Endothelial cell of umbilical vein (primary cell): ENCODE measurements around the gene CYB5A. TPM values are rescaled to one million over a fixed set of nuclear protein-coding genes. Genes with fewer than 3 reads are reported as not detected.
"Not testable (repeated sequence)": the region's sequence is repeated elsewhere in the genome, so short reads cannot be mapped to it uniquely, and the experiment has no call there.

Source experiments
- BruUV-seq: library from RNA; stranded (reverse); fragments of 400-500 nt; replicated peaks from 2 replicates; lab custom pipeline; 2021; lab: Mats Ljungman, UMichigan
- CTCF ChIA-PET: fragments of 300-600, 350-600 bp; sonication (Branson Sonifier 250); formaldehyde crosslinking; loops from one replicate; lab custom pipeline; 2021; ENCODE audit warnings: antibody characterized with exemption, inconsistent platforms; lab: Charles Lee
- POLR2A ChIA-PET: fragments of 300-600, 350-600 bp; sonication (Branson Sonifier 250); formaldehyde crosslinking; loops from one replicate; lab custom pipeline; 2021; ENCODE audit warnings: antibody characterized with exemption, inconsistent platforms; lab: Charles Lee
- DNase-seq: peaks from one replicate; pipeline ENCODE4 v3.0.0-alpha.2; 2011; ENCODE audit warnings: low read depth, low spot score
- FAIRE-seq: peaks from 2 replicates; lab custom pipeline; 2011; peaks lifted over from hg19 to GRCh38; lab: Jason Lieb, UNC
- H2AFZ ChIP-seq: 2 replicates; pipeline ENCODE4 v1.6.0; 2012; ENCODE audit warnings: low read depth, low read length, control low read depth, inconsistent platforms
- H3K27ac ChIP-seq: 2 replicates; pipeline ENCODE4 v1.5.1; 2011; ENCODE audit warnings: low read depth, mild to moderate bottlenecking, control low read depth, low read length, moderate library complexity; ENCODE audit not compliant: insufficient read depth
- H3K27me3 ChIP-seq, 2 experiments: 2 replicates each; pipeline versions ENCODE4 v1.6.0 to v1.6.1; 2011; ENCODE audit warnings: low read length in 2 of 2, mixed read lengths in 1 of 2; ENCODE audit not compliant: control insufficient read depth in 2 of 2, insufficient read depth in 2 of 2
- H3K36me3 ChIP-seq, 2 experiments: 2 replicates in 1 of 2; 3 replicates in 1 of 2; pipeline ENCODE4 v1.5.1; 2011; ENCODE audit warnings: low read length in 2 of 2, mild to moderate bottlenecking in 1 of 2, moderate library complexity in 1 of 2; ENCODE audit not compliant: control insufficient read depth in 2 of 2, insufficient read depth in 2 of 2; ENCODE audit errors: extremely low read depth in 1 of 2
- H3K4me1 ChIP-seq: 3 replicates; pipeline ENCODE4 v1.5.1; 2011; ENCODE audit warnings: mild to moderate bottlenecking, low read length; ENCODE audit not compliant: control insufficient read depth, insufficient read depth; ENCODE audit errors: extremely low read depth
- H3K4me2 ChIP-seq: 2 replicates; pipeline ENCODE4 v1.6.1; 2011; ENCODE audit warnings: low read length, control low read depth, mixed read lengths; ENCODE audit not compliant: insufficient read depth
- H3K4me3 ChIP-seq, 3 experiments: fragments of 200-600 bp in 1 of 3; sonication (generic), shearing (Covaris generic) in 1 of 3; replicated peaks in 1 of 3; 2 replicates each; pipeline ENCODE4 v1.5.1; 2011 to 2016; ENCODE audit warnings: control low read depth in 3 of 3, low read length in 3 of 3, mild to moderate bottlenecking in 2 of 3, inconsistent platforms in 1 of 3, low read depth in 1 of 3, moderate library complexity in 1 of 3; ENCODE audit not compliant: insufficient read depth in 1 of 3
- H3K79me2 ChIP-seq: 2 replicates; pipeline ENCODE4 v1.6.0; 2012; ENCODE audit warnings: low read length, inconsistent platforms; ENCODE audit not compliant: control insufficient read depth, insufficient read depth
- H3K9ac ChIP-seq: replicated peaks from 2 replicates; pipeline ENCODE3; 2011; ENCODE audit warnings: low read length, control low read depth; ENCODE audit not compliant: insufficient read depth; ENCODE audit errors: extremely low read depth
- H3K9me1 ChIP-seq: replicated peaks from 3 replicates; pipeline ENCODE4 v1.6.0; 2011; ENCODE audit warnings: mild to moderate bottlenecking, low read length; ENCODE audit not compliant: control insufficient read depth, insufficient read depth; ENCODE audit errors: extremely low read depth
- H3K9me3 ChIP-seq: replicated peaks from 2 replicates; pipeline ENCODE4 v1.5.1; 2012; ENCODE audit warnings: low read length, inconsistent platforms; ENCODE audit not compliant: control insufficient read depth, insufficient read depth
- H4K20me1 ChIP-seq: replicated peaks from 2 replicates; pipeline ENCODE3; 2011; ENCODE audit warnings: mild to moderate bottlenecking, low read length; ENCODE audit not compliant: control insufficient read depth, insufficient read depth; ENCODE audit errors: extremely low read depth
- CTCF ChIP-seq, 2 donors: IDR thresholded peaks; 1 replicate in 1 of 2; 2 replicates in 1 of 2; pipeline ENCODE4 v1.5.1; 2011; ENCODE audit warnings: low read length in 2 of 2, mild to moderate bottlenecking in 2 of 2, moderate library complexity in 2 of 2, control low read depth in 1 of 2, inconsistent platforms in 1 of 2, low read depth in 1 of 2; ENCODE audit not compliant: insufficient read depth in 1 of 2; ENCODE audit errors: extremely low read depth in 1 of 2
- EZH2 ChIP-seq: IDR thresholded peaks from 2 replicates; pipeline ENCODE4 v1.6.1; 2012; ENCODE audit warnings: borderline replicate concordance, low read depth, mild to moderate bottlenecking, moderate library complexity, low read length, inconsistent platforms; ENCODE audit not compliant: severe bottlenecking
- FOS ChIP-seq: IDR thresholded peaks from 2 replicates; pipeline ENCODE4 v1.6.1; 2011; ENCODE audit warnings: mild to moderate bottlenecking, low read length, moderate library complexity, borderline replicate concordance; ENCODE audit not compliant: insufficient read depth
- GATA2 ChIP-seq: IDR thresholded peaks from 2 replicates; pipeline ENCODE4 v1.7.0; 2011; ENCODE audit warnings: low read depth, mild to moderate bottlenecking, moderate library complexity, mixed read lengths, low read length; ENCODE audit not compliant: insufficient read length, insufficient read depth
- JUN ChIP-seq: IDR thresholded peaks from 2 replicates; pipeline ENCODE4 v1.6.1; 2011; ENCODE audit warnings: borderline replicate concordance, low read depth; ENCODE audit not compliant: insufficient read length, insufficient read depth
- MAX ChIP-seq: IDR thresholded peaks from 2 replicates; pipeline ENCODE4 v1.6.1; 2011; ENCODE audit not compliant: insufficient read depth, insufficient read length
- MYC ChIP-seq: IDR thresholded peaks from one replicate; pipeline ENCODE4 v1.6.1; 2011; ENCODE audit warnings: mild to moderate bottlenecking, low read depth, low read length
- POLR2AphosphoS5 ChIP-seq: IDR thresholded peaks from 2 replicates; pipeline ENCODE4 v1.6.1; 2012; ENCODE audit warnings: low read depth, mild to moderate bottlenecking, control low read depth, low read length, moderate library complexity; ENCODE audit not compliant: insufficient read depth
- dilution Hi-C: fragments of 300-500 bp; cut with MboI; formaldehyde crosslinking; loops from one replicate; pipeline ENCODE4 v1.15.0; 2019; ENCODE audit warnings: low sequenced_read_pairs; ENCODE audit not compliant: extremely low pct_ligation_motif_present
- intact Hi-C: fragments of 100-400 bp; cut with micrococcal nuclease; formaldehyde crosslinking; loops from one replicate; pipeline ENCODE4 v1.10.0; 2022
- polyA plus RNA-seq, 4 experiments: library from polyadenylated mRNA; depleted of rRNA in 3 of 4; stranded (reverse) in 3 of 4; unstranded in 1 of 4; fragments of >200 nt; gene quantifications; 2 replicates each; pipeline versions ENCODE4 v1.2.1 to v1.2.3, GENCODE V29; 2011 to 2012; ENCODE audit warnings: missing spikeins in 1 of 4
- total RNA-seq: library from RNA; stranded (reverse); gene quantifications from 2 replicates; pipeline ENCODE4 v1.2.3, GENCODE V29; 2021

Gene CYB5A
- total and polyA plus RNA-seq, 2 donors (not counting 3 experiments of a cell fraction or from before 2014, with no cell fraction given): 24.9 to 74.0 TPM

- Histone ChIP-seq H3K9ac (no peak overlapping the region), H3K79me2 (no peaks in the 10 kb centered on the region), H3K27ac (no peak overlapping the region), H3K4me2 (no peak overlapping the region), H2AFZ (no peak overlapping the region), H3K36me3 (no peaks in the 10 kb centered on the region), H3K27me3 (peaks cover 0 to 2% of the 10 kb centered on the region in 2 experiments), H3K9me1 (no peaks in the 10 kb centered on the region), H3K9me3 (no peaks in the 10 kb centered on the region), H4K20me1 (no peaks in the 10 kb centered on the region), H3K4me3 (no peak overlapping the region), H3K4me1 (peaks cover 6% of the 10 kb centered on the region)
- dilution Hi-C loops: no loop called here
- DNase-seq (no peak), FAIRE-seq (no peak)
- TF ChIP-seq EZH2 (no peak), GATA2 (no peak), POLR2AphosphoS5 (no peak), JUN (no peak), MAX (no peak), FOS (no peak), MYC (no peak), CTCF (IDR thresholded peaks at IDR 0.05; ENCODE audit: extremely low read depth in 1 of 2, insufficient read depth in 1 of 2, low read depth in 1 of 2, low read length in 2 of 2) (no peak)
- ChIA-PET POLR2A (no interaction called here), CTCF (no interaction called here)
- BruUV-seq: no TSS peak
- intact Hi-C loops: loop anchor here (5.0 kb wide), 1 partner anchor 97 kb away; no protein-coding TSS in a partner anchor
Measured at GRCh38 chr18:74294526-74294925, 2.8 kb upstream of the CYB5A start.

GRCh38 chr18:74292982-74293381 lies 1.2 kb upstream of the CYB5A start:
- DNase-seq, H3K4me3 ChIP-seq, H3K79me2 ChIP-seq, dilution Hi-C loops, FAIRE-seq, H3K9me1 ChIP-seq, H3K9me3 ChIP-seq, H3K9ac ChIP-seq, BruUV-seq, H4K20me1 ChIP-seq, H3K4me1 ChIP-seq, H3K36me3 ChIP-seq, H3K27ac ChIP-seq, POLR2A ChIA-PET, H3K4me2 ChIP-seq, H3K27me3 ChIP-seq: not testable (repeated sequence)
- intact Hi-C loops: loop anchor here (1.0 to 5.0 kb wide), 5 partner anchors 34 to 304 kb away; partner anchors contain the start of genes CNDP2, FBXO15 and ZNF407
- H2AFZ ChIP-seq: peak overlapping the region; percentile 14
- CTCF ChIA-PET: interaction anchor here (1.6 kb wide), 1 partner anchor 49 kb away, joined by 6 read pairs; no protein-coding TSS in a partner anchor
